GM21529 (cell line): ENCODE data around the gene MMRN1.
A peak's percentile ranks its signal among the peaks of the same experiment; 100 is the strongest.

Source experiments
- ATAC-seq: cut with Tn5 transposase; IDR thresholded peaks from one replicate; pipeline ENCODE4 v1.9.1; 2021; ENCODE audit not compliant: unreplicated experiment

Gene MMRN1

GRCh38 chr4:89894649-89895550, at the start of gene MMRN1:
MMRN1 (plus strand) TSS chr4:89894854; CDS start chr4:89894972, 118 bp downstream.
- peak; percentile 73 for ATAC-seq

- ATAC-seq: no peak
Measured at GRCh38 chr4:89847571-89848325, 46.9 kb upstream of the MMRN1 start.

GRCh38 chr4:89855236-89855635, 39.4 kb upstream of the MMRN1 start:
- no peak for ATAC-seq

GRCh38 chr4:89860971-89861370, 33.7 kb upstream of the MMRN1 start:
- ATAC-seq: no peak

- ATAC-seq: no peak
Measured at GRCh38 chr4:89863533-89863932, 31.1 kb upstream of the MMRN1 start.

GRCh38 chr4:89868276-89868675, 26.4 kb upstream of the MMRN1 start:
- no peak for ATAC-seq

GRCh38 chr4:89868999-89869589, 25.6 kb upstream of the MMRN1 start:
- no peak for ATAC-seq

GRCh38 chr4:89871211-89871610, 23.4 kb upstream of the MMRN1 start:
- ATAC-seq: no peak

GRCh38 chr4:89876548-89876947, 18.1 kb upstream of the MMRN1 start:
- no peak for ATAC-seq

- ATAC-seq: no peak
Measured at GRCh38 chr4:89878611-89879010, 16.0 kb upstream of the MMRN1 start.

- no peak for ATAC-seq
Measured at GRCh38 chr4:89879215-89879614, 15.4 kb upstream of the MMRN1 start.

GRCh38 chr4:89889289-89889688, 5.4 kb upstream of the MMRN1 start:
- ATAC-seq: no peak

- ATAC-seq: no peak
Measured at GRCh38 chr4:89897867-89898266, 3.2 kb downstream of the MMRN1 start.

GRCh38 chr4:89898304-89898716, 3.7 kb downstream of the MMRN1 start:
- no peak for ATAC-seq

- ATAC-seq: no peak
Measured at GRCh38 chr4:89899152-89899551, 4.5 kb downstream of the MMRN1 start.

GRCh38 chr4:89899854-89900253, 5.2 kb downstream of the MMRN1 start:
- no peak for ATAC-seq

GRCh38 chr4:89901808-89902431, 7.3 kb downstream of the MMRN1 start:
- ATAC-seq: peak; percentile 83

GRCh38 chr4:89904524-89904923, 9.9 kb downstream of the MMRN1 start:
- no peak for ATAC-seq

- no peak for ATAC-seq
Measured at GRCh38 chr4:89906316-89906715, 11.7 kb downstream of the MMRN1 start.

- ATAC-seq: no peak
Measured at GRCh38 chr4:89906777-89907521, 12.3 kb downstream of the MMRN1 start.

GRCh38 chr4:89909889-89910288, 15.2 kb downstream of the MMRN1 start:
- ATAC-seq: no peak
